ENCODE data around the gene VAMP8.
A peak's percentile ranks its signal among the peaks of the same experiment; 100 is the strongest.
"Not testable (repeated sequence)": the region's sequence is repeated elsewhere in the genome, so short reads cannot be mapped to it uniquely, and the experiment has no call there.

Gene VAMP8

GRCh38 chr2:85579266-85579935, 2.0 kb downstream of the VAMP8 start:
- ATAC-seq, result no peak
- DNase-seq, result no peak

- ATAC-seq (no peak), DNase-seq (no peak)
These were observed 2.8 kb downstream of the VAMP8 start for GRCh38 chr2:85580206-85580605.

GRCh38 chr2:85582492-85582891, 5.1 kb downstream of the VAMP8 start:
- no peak for ATAC-seq

GRCh38 chr2:85583667-85584353, 6.4 kb downstream of the VAMP8 start:
- ATAC-seq, result peak; percentile 21
- DNase-seq, result no peak

More at GRCh38 chr2:85582492-85582891, 5.1 kb downstream of the VAMP8 start:
- no peak for DNase-seq

- ATAC-seq (peak; percentile 47), DNase-seq (peak; percentile 59)
These were observed 7.0 kb downstream of the VAMP8 start, which contains the start of gene VAMP5 for GRCh38 chr2:85584354-85584856. VAMP5 (plus strand) TSS chr2:85584431; CDS start chr2:85584491, 60 bp downstream.

GRCh38 chr2:85584857-85585780, 7.7 kb downstream of the VAMP8 start:
- ATAC-seq, result peak; percentile 72
- no peak for DNase-seq

- ATAC-seq, result no peak
- DNase-seq, result no peak
These were observed 8.4 kb downstream of the VAMP8 start for GRCh38 chr2:85585781-85586105.

GRCh38 chr2:85588236-85588635, 10.8 kb downstream of the VAMP8 start:
- ATAC-seq, result no peak
- no peak for DNase-seq

- ATAC-seq, result no peak
These were observed 11.3 kb downstream of the VAMP8 start for GRCh38 chr2:85588645-85589044.

GRCh38 chr2:85589181-85589580, 11.8 kb downstream of the VAMP8 start:
- ATAC-seq (no peak), DNase-seq (no peak)

More at GRCh38 chr2:85588645-85589044, 11.3 kb downstream of the VAMP8 start:
- DNase-seq, result no peak

- ATAC-seq (no peak), DNase-seq (no peak)
These were observed 12.8 kb downstream of the VAMP8 start for GRCh38 chr2:85589982-85590791.

GRCh38 chr2:85590950-85591349, 13.6 kb downstream of the VAMP8 start:
- no peak for DNase-seq
- ATAC-seq, result no peak

- DNase-seq (no peak), ATAC-seq (no peak)
These were observed 14.2 kb downstream of the VAMP8 start for GRCh38 chr2:85591563-85591962.

- not testable (repeated sequence) for DNase-seq, ATAC-seq
These were observed 14.9 kb downstream of the VAMP8 start for GRCh38 chr2:85592299-85592698.

- DNase-seq (no peak), ATAC-seq (no peak)
These were observed 15.6 kb downstream of the VAMP8 start for GRCh38 chr2:85593023-85593422.

GRCh38 chr2:85594715-85595300, 17.4 kb downstream of the VAMP8 start:
- ATAC-seq, result no peak

GRCh38 chr2:85595301-85596025, 18.1 kb downstream of the VAMP8 start, which contains the start of gene RNF181:
RNF181 (plus strand) TSS chr2:85595745; CDS start chr2:85595764, 19 bp downstream.
- DNase-seq (peak; percentile 87), ATAC-seq (peak; percentile 100)

More at GRCh38 chr2:85594715-85595300, 17.4 kb downstream of the VAMP8 start:
- DNase-seq, result no peak

GRCh38 chr2:85596026-85596333, 18.6 kb downstream of the VAMP8 start:
- peak; percentile 5 for ATAC-seq
- peak; percentile 46 for DNase-seq

GRCh38 chr2:85596486-85597143, 19.2 kb downstream of the VAMP8 start:
- ATAC-seq (no peak), DNase-seq (no peak)

- DNase-seq, result no peak
- no peak for ATAC-seq
These were observed 19.9 kb downstream of the VAMP8 start for GRCh38 chr2:85597241-85597640.

All from stimulated activated naive CD8-positive, alpha-beta T cell treated with anti-CD3 and anti-CD28 coated beads, Interleukin-15, Interleukin-2, amounts not matched to agents 100 U/mL and 50 U/mL, for 24 hours (primary cell).